ENCODE data around the gene SEZ6L.
A peak's percentile ranks its signal among the peaks of the same experiment; 100 is the strongest.

Gene SEZ6L

GRCh38 chr22:26359156-26359555, 189.9 kb downstream of the SEZ6L start:
- DNase-seq (ENCODE audit: low spot score): no peak
- in situ Hi-C loops (cut with MboI; ENCODE audit: low pct_unique_long_range_greater_than_20kb, low sequenced_read_pairs, unreplicated experiment): no loop called here
- TF ChIP-seq CTCF (IDR thresholded peaks at IDR 0.05; ENCODE audit: extremely low read depth, insufficient read depth, missing control alignments): no peak

- in situ Hi-C loops (cut with MboI; ENCODE audit: low pct_unique_long_range_greater_than_20kb, low sequenced_read_pairs, unreplicated experiment): loop anchor here (10.0 kb wide), 1 partner anchor 104 kb away; no protein-coding TSS in a partner anchor
- TF ChIP-seq CTCF (IDR thresholded peaks at IDR 0.05; ENCODE audit: extremely low read depth, insufficient read depth, missing control alignments): peak; percentile 87
- peak; percentile 49 for DNase-seq (ENCODE audit: low spot score)
Measured at GRCh38 chr22:26360169-26360885, 191.1 kb downstream of the SEZ6L start.

GRCh38 chr22:26362471-26362870, 193.2 kb downstream of the SEZ6L start:
- no peak for DNase-seq (ENCODE audit: low spot score)
- in situ Hi-C loops (cut with MboI; ENCODE audit: low pct_unique_long_range_greater_than_20kb, low sequenced_read_pairs, unreplicated experiment): loop anchor here (10.0 kb wide), 1 partner anchor 102 kb away; no protein-coding TSS in a partner anchor
- no peak for TF ChIP-seq CTCF (IDR thresholded peaks at IDR 0.05; ENCODE audit: extremely low read depth, insufficient read depth, missing control alignments)

GRCh38 chr22:26364066-26365015, 195.1 kb downstream of the SEZ6L start:
- peak; percentile 60 for DNase-seq (ENCODE audit: low spot score)
- in situ Hi-C loops (cut with MboI; ENCODE audit: low pct_unique_long_range_greater_than_20kb, low sequenced_read_pairs, unreplicated experiment): loop anchor here (10.0 kb wide), 1 partner anchor 100 kb away; no protein-coding TSS in a partner anchor
- TF ChIP-seq CTCF (IDR thresholded peaks at IDR 0.05; ENCODE audit: extremely low read depth, insufficient read depth, missing control alignments): peak; percentile 86

- DNase-seq (ENCODE audit: low spot score): peak; percentile 49
- in situ Hi-C loops (cut with MboI; ENCODE audit: low pct_unique_long_range_greater_than_20kb, low sequenced_read_pairs, unreplicated experiment): loop anchor here (10.0 kb wide), 1 partner anchor 97 kb away; no protein-coding TSS in a partner anchor
- peak; percentile 82 for TF ChIP-seq CTCF (IDR thresholded peaks at IDR 0.05; ENCODE audit: extremely low read depth, insufficient read depth, missing control alignments)
Measured at GRCh38 chr22:26367402-26368245, 198.4 kb downstream of the SEZ6L start.

- in situ Hi-C loops (cut with MboI; ENCODE audit: low pct_unique_long_range_greater_than_20kb, low sequenced_read_pairs, unreplicated experiment): no loop called here
- DNase-seq (ENCODE audit: low spot score): no peak
- no peak for TF ChIP-seq CTCF (IDR thresholded peaks at IDR 0.05; ENCODE audit: extremely low read depth, insufficient read depth, missing control alignments)
Measured at GRCh38 chr22:26372890-26373289, 203.6 kb downstream of the SEZ6L start.
